Measurements from ENCODE around the gene MET.

DNA sequence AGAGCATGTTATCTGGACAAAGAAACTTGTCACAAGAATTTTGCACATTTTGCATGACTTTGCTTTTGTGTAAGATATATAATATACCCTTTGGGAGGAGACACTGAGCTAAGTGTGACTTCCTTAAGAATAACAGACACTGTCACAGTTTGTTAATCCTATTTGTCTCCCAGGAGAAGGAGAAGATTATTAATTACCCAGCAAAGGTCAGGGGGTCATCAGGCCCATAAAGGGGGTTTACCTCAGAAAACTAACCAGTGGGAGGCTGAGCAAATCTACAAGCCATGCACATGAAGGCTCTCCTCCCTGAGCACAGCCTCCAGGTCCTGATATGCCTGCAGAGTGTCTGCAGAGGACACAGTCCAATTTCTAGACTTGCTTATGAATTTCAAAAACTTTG, 10.1 kb upstream of the MET start:
- TF ChIP-seq, protein P1, sequence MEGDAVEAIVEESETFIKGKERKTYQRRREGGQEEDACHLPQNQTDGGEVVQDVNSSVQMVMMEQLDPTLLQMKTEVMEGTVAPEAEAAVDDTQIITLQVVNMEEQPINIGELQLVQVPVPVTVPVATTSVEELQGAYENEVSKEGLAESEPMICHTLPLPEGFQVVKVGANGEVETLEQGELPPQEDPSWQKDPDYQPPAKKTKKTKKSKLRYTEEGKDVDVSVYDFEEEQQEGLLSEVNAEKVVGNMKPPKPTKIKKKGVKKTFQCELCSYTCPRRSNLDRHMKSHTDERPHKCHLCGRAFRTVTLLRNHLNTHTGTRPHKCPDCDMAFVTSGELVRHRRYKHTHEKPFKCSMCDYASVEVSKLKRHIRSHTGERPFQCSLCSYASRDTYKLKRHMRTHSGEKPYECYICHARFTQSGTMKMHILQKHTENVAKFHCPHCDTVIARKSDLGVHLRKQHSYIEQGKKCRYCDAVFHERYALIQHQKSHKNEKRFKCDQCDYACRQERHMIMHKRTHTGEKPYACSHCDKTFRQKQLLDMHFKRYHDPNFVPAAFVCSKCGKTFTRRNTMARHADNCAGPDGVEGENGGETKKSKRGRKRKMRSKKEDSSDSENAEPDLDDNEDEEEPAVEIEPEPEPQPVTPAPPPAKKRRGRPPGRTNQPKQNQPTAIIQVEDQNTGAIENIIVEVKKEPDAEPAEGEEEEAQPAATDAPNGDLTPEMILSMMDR (IDR thresholded peaks at IDR 0.05 in 8 of 11, conservative IDR thresholded peaks at IDR 0.05 in 3 of 11): no peak
- TF ChIP-seq POLR2AphosphoS5 (IDR thresholded peaks at IDR 0.05): no peak
